ENCODE measurements around the gene GATA2.

Gene GATA2

GRCh38 chr3:128459461-128459820 is 33.6 kb downstream of the GATA2 start:
- in situ Hi-C loops (cut with HindIII; ENCODE audit: low sequenced_read_pairs): no loop called here
- no peak for TF ChIP-seq CTCF (IDR thresholded peaks at IDR 0.05; ENCODE audit: low read depth, low read length, missing control alignments)
- no peak overlapping the region for H3K4me3 ChIP-seq (ENCODE audit: low read depth, low read length)
- DNase-seq (ENCODE audit: low read depth): no peak

GRCh38 chr3:128458746-128459460 is 34.1 kb downstream of the GATA2 start:
- DNase-seq (ENCODE audit: low read depth): no peak
- TF ChIP-seq CTCF (IDR thresholded peaks at IDR 0.05; ENCODE audit: low read depth, low read length, missing control alignments): no peak
- in situ Hi-C loops (cut with HindIII; ENCODE audit: low sequenced_read_pairs): no loop called here
- no peak overlapping the region for H3K4me3 ChIP-seq (ENCODE audit: low read depth, low read length)

GRCh38 chr3:128457937-128458336 is 35.1 kb downstream of the GATA2 start:
- no peak for TF ChIP-seq CTCF (IDR thresholded peaks at IDR 0.05; ENCODE audit: low read depth, low read length, missing control alignments)
- no peak for DNase-seq (ENCODE audit: low read depth)
- H3K4me3 ChIP-seq (ENCODE audit: low read depth, low read length): no peak overlapping the region
- in situ Hi-C loops (cut with HindIII; ENCODE audit: low sequenced_read_pairs): no loop called here

GRCh38 chr3:128456776-128457715 is 36.0 kb downstream of the GATA2 start:
- no peak overlapping the region for H3K4me3 ChIP-seq (ENCODE audit: low read depth, low read length)
- no peak for DNase-seq (ENCODE audit: low read depth)
- in situ Hi-C loops (cut with HindIII; ENCODE audit: low sequenced_read_pairs): no loop called here
- no peak for TF ChIP-seq CTCF (IDR thresholded peaks at IDR 0.05; ENCODE audit: low read depth, low read length, missing control alignments)

GRCh38 chr3:128455786-128456748 is 36.9 kb downstream of the GATA2 start:
- no peak for TF ChIP-seq CTCF (IDR thresholded peaks at IDR 0.05; ENCODE audit: low read depth, low read length, missing control alignments)
- DNase-seq (ENCODE audit: low read depth): no peak
- H3K4me3 ChIP-seq (ENCODE audit: low read depth, low read length): no peak overlapping the region
- in situ Hi-C loops (cut with HindIII; ENCODE audit: low sequenced_read_pairs): no loop called here

GRCh38 chr3:128455116-128455515 is 37.9 kb downstream of the GATA2 start:
- no peak for DNase-seq (ENCODE audit: low read depth)
- in situ Hi-C loops (cut with HindIII; ENCODE audit: low sequenced_read_pairs): no loop called here
- H3K4me3 ChIP-seq (ENCODE audit: low read depth, low read length): no peak overlapping the region
- no peak for TF ChIP-seq CTCF (IDR thresholded peaks at IDR 0.05; ENCODE audit: low read depth, low read length, missing control alignments)
